HG03460 (cell line): Measurements from ENCODE around the gene ARX.

Experiments
- ATAC-seq: cut with Tn5 transposase; IDR thresholded peaks from one replicate; pipeline ENCODE4 v1.9.1; 2021; ENCODE audit not compliant: unreplicated experiment

The ARX gene

DNA sequence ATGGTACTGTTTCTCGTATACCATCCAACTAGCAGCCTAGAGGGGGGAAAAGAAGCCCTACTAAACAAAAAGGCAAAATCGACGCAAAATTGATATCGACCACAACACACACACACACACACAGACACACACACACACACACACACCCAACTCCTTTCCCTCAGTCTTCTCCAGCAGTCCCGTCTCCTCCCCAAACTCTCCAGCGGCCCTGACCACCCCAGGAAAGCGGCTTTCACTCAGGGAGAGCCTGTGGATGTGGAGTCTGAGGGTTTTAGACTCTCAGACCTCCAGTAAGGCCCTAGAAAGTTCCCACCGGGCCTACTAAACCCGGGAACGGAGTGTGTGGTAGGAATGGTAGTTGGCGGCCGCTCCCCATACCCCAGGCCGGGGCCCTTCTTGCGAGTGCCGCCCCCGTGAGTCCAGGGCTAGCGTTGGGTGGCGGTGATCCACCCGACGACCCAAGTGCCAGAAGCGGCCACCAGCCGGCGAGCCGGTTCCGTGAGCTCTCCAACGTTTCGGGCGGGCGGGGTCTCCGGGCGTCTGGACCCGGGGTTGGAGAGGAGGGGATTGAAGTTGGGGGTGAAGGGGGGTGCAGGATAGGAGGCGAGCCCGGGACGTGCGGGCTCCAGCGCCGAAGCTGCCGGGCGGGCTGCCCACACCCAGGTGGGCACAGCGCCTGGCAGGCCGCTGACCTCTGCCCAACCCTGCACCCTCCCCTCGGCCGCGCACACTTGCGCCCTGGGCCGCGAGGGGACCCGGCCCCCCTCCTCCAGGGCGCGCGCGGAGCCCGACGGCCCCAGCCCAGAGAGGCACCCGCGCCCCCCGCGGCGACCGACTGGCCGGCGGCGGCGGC lies 13.7 kb downstream of the ARX start:
- ATAC-seq: no peak

GRCh38 chrX:24999511-24999910 lies 16.3 kb downstream of the ARX start:
- ATAC-seq: no peak

DNA sequence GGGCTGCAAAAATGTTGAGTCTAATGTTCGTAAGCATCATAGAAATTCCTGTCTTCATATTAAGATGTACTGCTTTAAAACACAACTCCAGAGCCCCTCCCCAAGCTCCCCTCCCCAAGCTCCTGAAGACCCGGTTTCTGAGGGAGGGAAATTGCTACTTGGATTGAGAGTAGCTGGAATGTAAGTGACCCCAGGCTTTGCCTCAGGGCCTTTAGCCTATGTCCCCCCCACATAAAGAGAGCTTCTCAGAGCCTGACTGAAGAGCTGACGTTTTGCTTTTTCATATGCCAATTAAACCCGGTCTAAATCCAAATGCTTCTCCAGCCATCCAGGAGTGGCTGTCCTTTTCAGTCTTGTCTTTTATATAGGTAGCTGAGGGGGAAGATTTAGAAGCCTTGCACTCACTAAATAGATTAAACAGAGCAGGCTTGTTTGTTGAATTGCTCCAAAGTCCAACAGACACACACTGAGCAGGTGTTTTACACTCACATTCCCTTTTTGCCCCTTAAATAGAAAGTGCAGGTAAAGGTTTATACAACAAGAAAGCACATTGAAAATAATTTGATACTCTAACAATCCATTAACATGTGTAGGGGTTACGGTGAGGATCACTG lies 19.6 kb downstream of the ARX start:
- ATAC-seq: no peak

DNA sequence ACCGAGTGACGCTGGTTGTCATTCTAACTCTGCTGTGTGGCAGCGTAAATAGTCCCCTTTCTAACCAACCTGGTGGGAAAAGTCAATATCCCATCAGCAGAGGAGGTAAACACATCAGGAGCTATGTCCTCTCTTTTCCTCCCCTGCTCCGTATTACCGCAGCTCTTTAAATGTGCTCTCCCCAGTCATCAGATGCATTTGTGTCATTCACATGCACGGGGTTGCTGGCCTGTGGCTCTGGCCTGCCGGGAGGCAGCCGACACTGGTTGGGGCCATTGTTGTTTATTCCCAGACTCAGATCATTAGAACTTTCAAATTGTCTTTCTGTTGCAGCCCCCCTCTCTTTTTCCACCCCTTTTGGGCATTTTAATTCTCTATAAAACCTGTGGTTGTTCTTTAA lies 21.9 kb downstream of the ARX start:
- no peak for ATAC-seq

DNA sequence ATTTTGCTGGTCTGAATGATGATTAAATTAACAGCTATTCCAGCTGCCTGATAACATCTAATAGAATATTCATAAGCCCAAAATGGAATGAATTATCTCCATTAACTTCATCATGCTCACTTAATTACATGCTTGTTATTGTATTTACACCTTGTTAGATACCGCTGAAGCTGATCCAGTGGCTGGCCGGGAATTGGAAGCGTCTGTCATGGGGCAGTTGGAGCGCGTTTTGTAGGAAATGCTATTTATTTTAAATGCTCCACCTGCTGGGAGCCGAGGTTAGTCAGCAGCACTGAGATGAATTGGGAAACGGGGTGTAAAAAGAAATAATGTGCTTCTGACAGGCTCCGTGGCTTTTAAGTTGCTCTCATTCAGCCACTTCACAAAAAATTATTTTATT lies 25.2 kb downstream of the ARX start:
- no peak for ATAC-seq

- no peak for ATAC-seq
These were observed 27.5 kb downstream of the ARX start for GRCh38 chrX:24988314-24988713.

DNA sequence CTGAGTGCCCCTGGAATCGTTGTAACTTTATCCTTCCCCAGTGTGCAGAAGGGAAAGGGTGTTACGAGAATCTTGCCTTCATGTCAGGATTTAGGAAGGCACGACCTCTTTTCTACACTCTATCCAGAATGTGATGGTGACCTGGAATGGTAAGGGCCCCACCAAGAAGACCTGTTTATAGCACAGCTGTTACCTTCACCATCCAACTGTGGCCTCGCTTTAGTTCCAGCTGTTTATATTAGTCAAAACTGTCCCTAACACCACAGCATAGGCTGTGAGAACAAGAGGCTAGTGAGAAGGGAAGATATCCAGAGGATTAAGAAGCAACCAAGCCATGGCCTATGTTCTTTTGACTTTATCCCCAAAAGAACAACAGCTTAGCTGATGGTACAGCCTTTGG lies 28.0 kb downstream of the ARX start:
- no peak for ATAC-seq

- no peak for ATAC-seq
These were observed 30.6 kb downstream of the ARX start for GRCh38 chrX:24985120-24985519.

DNA sequence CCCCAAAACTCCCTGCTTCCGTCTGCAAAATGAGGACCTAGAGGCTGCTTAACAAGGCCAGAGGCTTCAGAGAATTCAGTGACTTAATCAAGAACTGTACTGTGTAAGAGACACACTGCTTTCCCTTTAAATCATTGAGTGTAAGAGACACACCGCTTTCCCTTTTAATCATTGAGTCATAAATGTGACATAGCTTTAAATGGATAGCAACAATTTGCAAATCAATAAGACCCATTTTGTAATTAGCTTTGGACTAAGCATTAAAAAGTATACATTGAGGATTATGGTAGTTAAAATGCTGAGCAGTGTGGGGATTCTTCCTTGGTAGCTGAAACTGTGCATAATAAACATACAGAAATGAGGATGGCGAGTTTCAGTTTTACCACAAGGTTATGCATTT lies 31.8 kb downstream of the ARX start:
- no peak for ATAC-seq

DNA sequence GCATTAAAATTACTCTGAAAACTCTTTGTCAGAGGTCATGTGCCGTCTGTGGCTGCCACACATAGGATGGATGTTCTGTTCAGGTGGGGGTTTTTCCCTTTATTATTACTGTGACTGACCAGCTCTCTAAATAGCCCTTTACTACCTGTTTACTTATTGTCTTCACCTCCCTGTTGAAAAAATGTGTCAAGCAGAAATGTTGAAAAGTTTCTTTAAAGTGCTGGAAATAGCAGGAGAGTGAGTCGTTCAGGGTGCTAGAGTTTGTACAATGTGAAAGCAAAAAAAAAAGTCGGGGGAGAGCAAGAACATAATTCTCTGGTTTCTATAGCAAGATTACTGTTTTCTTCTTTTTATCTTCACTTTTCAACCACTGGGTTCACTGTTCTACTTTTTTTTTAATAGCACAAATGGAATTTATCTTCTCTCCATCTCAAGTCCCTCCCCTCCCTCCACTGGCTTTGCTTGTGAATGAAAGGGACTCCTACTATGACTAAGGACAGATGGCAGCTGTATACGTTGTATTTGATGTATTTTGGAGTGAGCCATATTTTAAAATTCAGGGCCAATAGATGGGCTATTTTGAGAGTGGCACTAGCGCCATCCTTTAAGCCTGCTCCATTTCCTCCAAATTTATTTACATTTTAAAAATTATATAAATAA lies 33.3 kb downstream of the ARX start:
- ATAC-seq: no peak

DNA sequence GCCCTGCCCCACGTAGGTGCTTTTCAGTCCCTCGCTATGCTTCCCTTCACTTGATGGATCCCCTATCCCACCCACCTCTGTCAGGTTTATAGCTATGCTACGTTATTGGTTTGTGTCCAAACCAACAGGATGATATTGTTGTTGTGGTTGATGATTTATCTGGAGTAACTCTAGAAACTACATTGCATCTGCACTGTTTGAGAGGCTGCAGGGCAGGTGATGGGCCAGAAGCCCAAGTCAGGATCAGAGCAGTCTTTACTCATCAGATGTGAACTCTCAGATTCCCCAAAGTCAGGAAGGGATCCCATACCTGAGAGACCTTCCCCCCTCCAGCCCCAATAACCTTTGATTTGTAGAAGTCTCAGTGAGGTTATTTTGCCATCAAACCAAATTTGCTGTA lies 34.7 kb downstream of the ARX start:
- ATAC-seq: no peak

DNA sequence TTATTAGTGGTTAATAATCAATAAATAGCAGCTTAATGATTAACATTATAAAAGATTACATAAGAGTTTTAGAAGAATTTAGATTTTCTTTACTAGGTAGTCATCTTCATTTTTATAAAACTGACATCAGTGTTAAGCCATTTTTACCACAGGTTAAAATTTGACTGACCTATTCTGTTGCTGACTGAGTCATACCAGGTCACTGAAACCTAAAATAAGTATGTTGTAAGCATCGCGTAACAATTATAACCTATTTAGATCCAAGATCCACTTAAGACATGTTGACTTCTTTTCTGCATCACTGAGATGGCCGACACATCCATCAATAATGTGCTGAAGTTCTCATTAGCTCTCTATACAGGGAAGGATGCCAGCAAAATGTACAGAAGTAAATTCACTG lies 36.7 kb downstream of the ARX start:
- ATAC-seq: peak; percentile 52

DNA sequence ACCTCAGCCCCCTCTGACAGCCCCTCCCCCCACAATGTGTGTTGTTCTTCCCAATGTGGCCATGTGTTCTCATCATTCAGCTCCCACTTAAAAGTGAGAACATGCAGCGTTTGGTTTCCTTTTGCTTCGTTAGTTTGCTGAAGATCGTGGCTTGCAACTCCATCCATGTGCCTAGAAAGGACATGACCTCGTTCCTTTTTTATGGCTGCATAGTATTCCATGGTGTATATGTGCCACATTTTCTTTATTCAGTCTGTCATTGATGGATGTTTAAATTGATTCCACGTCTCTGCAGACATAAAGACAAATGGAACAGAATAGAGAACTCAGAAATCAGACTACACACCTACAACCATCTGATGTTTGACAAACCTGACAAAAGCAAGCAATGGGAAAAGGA lies 46.0 kb downstream of the ARX start:
- ATAC-seq: no peak

GRCh38 chrX:24965372-24965771 lies 50.4 kb downstream of the ARX start:
- no peak for ATAC-seq

DNA sequence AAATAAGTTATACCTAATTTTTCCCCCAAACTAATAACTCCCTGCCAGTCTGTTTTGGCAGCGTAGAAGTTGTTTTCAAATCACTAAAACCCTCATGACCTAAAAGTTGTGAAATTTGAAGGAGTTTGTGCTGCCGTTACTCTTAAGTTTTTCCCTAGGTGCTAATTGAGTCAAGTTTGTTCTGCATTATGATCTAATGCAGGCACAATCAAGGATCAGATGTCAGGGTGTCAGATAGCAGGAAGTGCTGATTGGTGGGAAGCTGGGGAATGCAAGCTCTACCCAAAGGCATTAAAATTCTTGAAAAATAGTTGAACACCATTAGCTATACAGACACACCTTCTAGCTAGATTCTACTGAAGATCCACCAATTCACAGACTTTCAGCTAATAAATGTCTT lies 51.9 kb downstream of the ARX start:
- ATAC-seq: no peak

- ATAC-seq: no peak
These were observed 54.0 kb downstream of the ARX start for GRCh38 chrX:24961809-24962208.

GRCh38 chrX:24956828-24957227 lies 58.9 kb downstream of the ARX start:
- ATAC-seq: no peak

- ATAC-seq: no peak
These were observed 60.3 kb downstream of the ARX start for GRCh38 chrX:24955372-24955930.

DNA sequence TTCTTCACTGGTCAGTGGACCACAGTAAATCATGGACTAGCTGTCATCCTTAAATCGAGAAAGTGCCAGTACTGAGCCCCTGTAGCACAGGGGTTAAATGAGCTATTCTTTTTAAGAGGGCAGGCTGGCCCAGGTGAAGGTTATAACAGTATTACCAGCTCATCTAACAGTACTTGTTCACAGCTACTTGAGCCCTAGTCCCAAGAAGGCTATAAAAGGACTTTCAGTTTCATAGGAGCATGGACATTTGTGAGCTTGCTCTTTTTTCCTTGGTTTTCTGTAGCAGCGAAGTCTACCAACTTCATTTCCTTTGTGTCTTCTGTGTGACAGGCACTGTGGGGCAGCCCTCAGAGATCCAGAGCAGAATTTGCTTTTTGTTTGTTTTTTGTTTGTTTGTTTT lies 61.0 kb downstream of the ARX start:
- no peak for ATAC-seq
